ENCODE results near the gene SELENOK. TPM values are rescaled to one million over a fixed set of nuclear protein-coding genes. Genes with fewer than 3 reads are reported as not detected.

Gene SELENOK
- polyA plus RNA-seq, 1 donor from 2014 or later, result 136 TPM

DNA sequence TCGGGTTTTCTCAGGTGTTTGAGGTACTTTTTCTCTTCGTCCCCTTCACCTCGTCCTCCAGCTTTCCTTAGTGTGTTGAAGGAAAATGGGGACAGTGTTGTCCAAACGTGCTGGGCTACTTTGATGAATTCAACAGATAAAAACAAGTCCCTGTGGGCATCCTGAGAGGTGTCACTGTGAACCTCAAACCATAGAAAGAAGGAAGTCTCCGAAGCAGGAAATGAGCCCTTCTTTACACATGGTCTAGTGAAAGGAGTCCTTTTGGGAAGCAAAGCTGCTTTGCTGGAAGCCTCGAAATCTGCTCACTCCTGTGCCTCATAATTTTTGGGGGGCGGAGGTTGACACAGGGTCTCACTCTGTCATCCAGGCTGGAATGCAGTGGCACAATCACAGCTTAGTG lies 34.7 kb downstream of the SELENOK start:
- H3F3A ChIP-seq (ENCODE audit: insufficient read depth, low read length, poor library complexity, severe bottlenecking), result no peaks in the 10 kb centered on the region
- no peaks in the 10 kb centered on the region for H3K27me3 ChIP-seq (ENCODE audit: insufficient read depth, low read depth, low read length)
- H3K9me2 ChIP-seq (ENCODE audit: insufficient read depth, low read length), result no peaks in the 10 kb centered on the region
- no peaks in the 10 kb centered on the region for H3K9me3 ChIP-seq (ENCODE audit: low read length)
- no peaks in the 10 kb centered on the region for H4K20me1 ChIP-seq (ENCODE audit: insufficient read depth)
- no peak overlapping the region for H3K4me3 ChIP-seq (ENCODE audit: low read length)
- H3K36me3 ChIP-seq (ENCODE audit: insufficient read depth, low read length), result no peaks in the 10 kb centered on the region
- no peak overlapping the region for H3K9ac ChIP-seq (ENCODE audit: low read length)
- no peaks in the 10 kb centered on the region for H3K79me2 ChIP-seq (replicated peaks; ENCODE audit: insufficient read depth, low read length)
- H2AFZ ChIP-seq (ENCODE audit: low read depth, low read length), result no peak overlapping the region
- TF ChIP-seq MXI1 (conservative IDR thresholded peaks at IDR 0.05; ENCODE audit: poor library complexity, severe bottlenecking) (no peak), SMC3 (conservative IDR thresholded peaks at IDR 0.05; ENCODE audit: poor library complexity) (no peak)
- no peak overlapping the region for H3K27ac ChIP-seq (ENCODE audit: low read length)
- H3K4me2 ChIP-seq (ENCODE audit: low read length), result no peak overlapping the region

DNA sequence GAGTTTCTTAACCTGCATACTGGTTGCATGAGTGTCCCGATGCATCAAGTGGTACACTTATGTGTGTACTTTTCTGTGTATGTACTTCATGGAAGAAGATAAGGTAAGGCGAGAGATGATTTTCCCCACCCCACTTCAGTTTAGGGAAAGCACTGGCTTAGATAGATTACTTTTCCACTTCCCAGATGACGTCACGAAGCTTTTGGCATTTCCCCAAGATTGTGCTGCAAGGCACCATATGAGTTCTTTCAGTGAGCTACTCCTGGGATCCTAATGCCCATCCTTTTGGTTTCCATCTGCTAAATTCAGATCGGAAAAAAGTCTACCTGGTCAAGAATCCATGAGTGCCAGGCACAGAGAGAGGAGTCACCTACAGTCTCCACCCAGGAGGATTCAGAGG lies 40.8 kb downstream of the SELENOK start:
- no peak for TF ChIP-seq POLR2AphosphoS5 (IDR thresholded peaks at IDR 0.05)
- TF ChIP-seq, protein P1, sequence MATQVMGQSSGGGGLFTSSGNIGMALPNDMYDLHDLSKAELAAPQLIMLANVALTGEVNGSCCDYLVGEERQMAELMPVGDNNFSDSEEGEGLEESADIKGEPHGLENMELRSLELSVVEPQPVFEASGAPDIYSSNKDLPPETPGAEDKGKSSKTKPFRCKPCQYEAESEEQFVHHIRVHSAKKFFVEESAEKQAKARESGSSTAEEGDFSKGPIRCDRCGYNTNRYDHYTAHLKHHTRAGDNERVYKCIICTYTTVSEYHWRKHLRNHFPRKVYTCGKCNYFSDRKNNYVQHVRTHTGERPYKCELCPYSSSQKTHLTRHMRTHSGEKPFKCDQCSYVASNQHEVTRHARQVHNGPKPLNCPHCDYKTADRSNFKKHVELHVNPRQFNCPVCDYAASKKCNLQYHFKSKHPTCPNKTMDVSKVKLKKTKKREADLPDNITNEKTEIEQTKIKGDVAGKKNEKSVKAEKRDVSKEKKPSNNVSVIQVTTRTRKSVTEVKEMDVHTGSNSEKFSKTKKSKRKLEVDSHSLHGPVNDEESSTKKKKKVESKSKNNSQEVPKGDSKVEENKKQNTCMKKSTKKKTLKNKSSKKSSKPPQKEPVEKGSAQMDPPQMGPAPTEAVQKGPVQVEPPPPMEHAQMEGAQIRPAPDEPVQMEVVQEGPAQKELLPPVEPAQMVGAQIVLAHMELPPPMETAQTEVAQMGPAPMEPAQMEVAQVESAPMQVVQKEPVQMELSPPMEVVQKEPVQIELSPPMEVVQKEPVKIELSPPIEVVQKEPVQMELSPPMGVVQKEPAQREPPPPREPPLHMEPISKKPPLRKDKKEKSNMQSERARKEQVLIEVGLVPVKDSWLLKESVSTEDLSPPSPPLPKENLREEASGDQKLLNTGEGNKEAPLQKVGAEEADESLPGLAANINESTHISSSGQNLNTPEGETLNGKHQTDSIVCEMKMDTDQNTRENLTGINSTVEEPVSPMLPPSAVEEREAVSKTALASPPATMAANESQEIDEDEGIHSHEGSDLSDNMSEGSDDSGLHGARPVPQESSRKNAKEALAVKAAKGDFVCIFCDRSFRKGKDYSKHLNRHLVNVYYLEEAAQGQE (IDR thresholded peaks at IDR 0.05; ENCODE audit: borderline replicate concordance), result no peak
- no peak for TF ChIP-seq RAD21 (conservative IDR thresholded peaks at IDR 0.05)
- TF ChIP-seq MXI1 (conservative IDR thresholded peaks at IDR 0.05; ENCODE audit: poor library complexity, severe bottlenecking), result no peak
- TF ChIP-seq, protein P2, sequence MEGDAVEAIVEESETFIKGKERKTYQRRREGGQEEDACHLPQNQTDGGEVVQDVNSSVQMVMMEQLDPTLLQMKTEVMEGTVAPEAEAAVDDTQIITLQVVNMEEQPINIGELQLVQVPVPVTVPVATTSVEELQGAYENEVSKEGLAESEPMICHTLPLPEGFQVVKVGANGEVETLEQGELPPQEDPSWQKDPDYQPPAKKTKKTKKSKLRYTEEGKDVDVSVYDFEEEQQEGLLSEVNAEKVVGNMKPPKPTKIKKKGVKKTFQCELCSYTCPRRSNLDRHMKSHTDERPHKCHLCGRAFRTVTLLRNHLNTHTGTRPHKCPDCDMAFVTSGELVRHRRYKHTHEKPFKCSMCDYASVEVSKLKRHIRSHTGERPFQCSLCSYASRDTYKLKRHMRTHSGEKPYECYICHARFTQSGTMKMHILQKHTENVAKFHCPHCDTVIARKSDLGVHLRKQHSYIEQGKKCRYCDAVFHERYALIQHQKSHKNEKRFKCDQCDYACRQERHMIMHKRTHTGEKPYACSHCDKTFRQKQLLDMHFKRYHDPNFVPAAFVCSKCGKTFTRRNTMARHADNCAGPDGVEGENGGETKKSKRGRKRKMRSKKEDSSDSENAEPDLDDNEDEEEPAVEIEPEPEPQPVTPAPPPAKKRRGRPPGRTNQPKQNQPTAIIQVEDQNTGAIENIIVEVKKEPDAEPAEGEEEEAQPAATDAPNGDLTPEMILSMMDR (IDR thresholded peaks at IDR 0.05; ENCODE audit: poor library complexity, severe bottlenecking), result no peak

DNA sequence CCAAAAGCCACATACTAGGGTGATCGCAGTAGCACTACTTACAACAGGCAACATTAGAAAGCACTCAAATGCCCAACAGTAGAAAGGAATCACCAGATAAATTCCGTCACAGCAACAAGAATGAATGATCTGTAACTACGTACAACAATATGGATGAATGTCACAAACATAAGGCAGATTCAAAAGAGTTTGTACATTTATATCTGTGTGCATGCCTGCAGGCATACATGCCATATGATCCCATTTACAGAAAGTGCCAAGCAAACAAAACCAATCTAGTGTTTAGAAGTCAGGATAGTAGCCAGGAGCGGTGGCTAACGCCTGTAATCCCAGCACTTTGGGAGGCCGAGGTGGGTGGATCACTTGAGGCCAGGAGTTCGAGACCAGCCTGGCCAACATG lies 41.7 kb downstream of the SELENOK start:
- no peak overlapping the region for H3K9ac ChIP-seq (ENCODE audit: low read length)
- peaks cover 25% of the 10 kb centered on the region for H3K27me3 ChIP-seq (ENCODE audit: insufficient read depth, low read depth, low read length)
- no peaks in the 10 kb centered on the region for H3F3A ChIP-seq (ENCODE audit: insufficient read depth, low read length, poor library complexity, severe bottlenecking)
- H3K9me2 ChIP-seq (ENCODE audit: insufficient read depth, low read length), result no peaks in the 10 kb centered on the region
- H3K4me3 ChIP-seq (ENCODE audit: low read length), result no peak overlapping the region
- no peak overlapping the region for H3K4me2 ChIP-seq (ENCODE audit: low read length)
- no peaks in the 10 kb centered on the region for H3K9me3 ChIP-seq (ENCODE audit: low read length)
- H3K79me2 ChIP-seq (replicated peaks; ENCODE audit: insufficient read depth, low read length), result no peaks in the 10 kb centered on the region
- H2AFZ ChIP-seq (ENCODE audit: low read depth, low read length), result no peak overlapping the region
- no peaks in the 10 kb centered on the region for H3K36me3 ChIP-seq (ENCODE audit: insufficient read depth, low read length)
- no peaks in the 10 kb centered on the region for H4K20me1 ChIP-seq (ENCODE audit: insufficient read depth)
- TF ChIP-seq RAD21 (conservative IDR thresholded peaks at IDR 0.05) (no peak), SMC3 (conservative IDR thresholded peaks at IDR 0.05; ENCODE audit: poor library complexity) (no peak), EZH2 (IDR thresholded peaks at IDR 0.05; ENCODE audit: borderline replicate concordance, insufficient read depth, low read length, poor library complexity, severe bottlenecking) (no peak), MXI1 (conservative IDR thresholded peaks at IDR 0.05; ENCODE audit: poor library complexity, severe bottlenecking) (no peak), TAF1 (IDR thresholded peaks at IDR 0.05; ENCODE audit: low read depth) (no peak), POLR2AphosphoS5 (IDR thresholded peaks at IDR 0.05) (no peak), EP300 (conservative IDR thresholded peaks at IDR 0.05; ENCODE audit: poor library complexity, severe bottlenecking) (no peak)
- TF ChIP-seq, protein P2 (IDR thresholded peaks at IDR 0.05; ENCODE audit: poor library complexity, severe bottlenecking), result no peak
- TF ChIP-seq, protein P1 (IDR thresholded peaks at IDR 0.05; ENCODE audit: borderline replicate concordance), result no peak
- no peak overlapping the region for H3K27ac ChIP-seq (ENCODE audit: low read length)

More for the DNA sequence above, 40.8 kb downstream of the SELENOK start:
- Histone ChIP-seq H3K9me2 (ENCODE audit: insufficient read depth, low read length) (no peaks in the 10 kb centered on the region), H3K79me2 (replicated peaks; ENCODE audit: insufficient read depth, low read length) (no peaks in the 10 kb centered on the region), H3K9ac (ENCODE audit: low read length) (no peak overlapping the region), H4K20me1 (ENCODE audit: insufficient read depth) (no peaks in the 10 kb centered on the region), H3K4me2 (ENCODE audit: low read length) (no peak overlapping the region), H3K4me3 (ENCODE audit: low read length) (no peak overlapping the region), H3K36me3 (ENCODE audit: insufficient read depth, low read length) (no peaks in the 10 kb centered on the region), H3K27ac (ENCODE audit: low read length) (no peak overlapping the region), H3K27me3 (ENCODE audit: insufficient read depth, low read depth, low read length) (peaks cover 15% of the 10 kb centered on the region), H2AFZ (ENCODE audit: low read depth, low read length) (no peak overlapping the region), H3F3A (ENCODE audit: insufficient read depth, low read length, poor library complexity, severe bottlenecking) (no peaks in the 10 kb centered on the region), H3K9me3 (ENCODE audit: low read length) (no peaks in the 10 kb centered on the region)
